ENCODE measurements around the gene RBM33. TPM values are rescaled to one million over a fixed set of nuclear protein-coding genes. Genes with fewer than 3 reads are reported as not detected.

The RBM33 gene
- total and polyA plus RNA-seq, 2 of the 4 experiments (the other 2 are of a cell fraction), result 7.3 to 10.8 TPM

DNA sequence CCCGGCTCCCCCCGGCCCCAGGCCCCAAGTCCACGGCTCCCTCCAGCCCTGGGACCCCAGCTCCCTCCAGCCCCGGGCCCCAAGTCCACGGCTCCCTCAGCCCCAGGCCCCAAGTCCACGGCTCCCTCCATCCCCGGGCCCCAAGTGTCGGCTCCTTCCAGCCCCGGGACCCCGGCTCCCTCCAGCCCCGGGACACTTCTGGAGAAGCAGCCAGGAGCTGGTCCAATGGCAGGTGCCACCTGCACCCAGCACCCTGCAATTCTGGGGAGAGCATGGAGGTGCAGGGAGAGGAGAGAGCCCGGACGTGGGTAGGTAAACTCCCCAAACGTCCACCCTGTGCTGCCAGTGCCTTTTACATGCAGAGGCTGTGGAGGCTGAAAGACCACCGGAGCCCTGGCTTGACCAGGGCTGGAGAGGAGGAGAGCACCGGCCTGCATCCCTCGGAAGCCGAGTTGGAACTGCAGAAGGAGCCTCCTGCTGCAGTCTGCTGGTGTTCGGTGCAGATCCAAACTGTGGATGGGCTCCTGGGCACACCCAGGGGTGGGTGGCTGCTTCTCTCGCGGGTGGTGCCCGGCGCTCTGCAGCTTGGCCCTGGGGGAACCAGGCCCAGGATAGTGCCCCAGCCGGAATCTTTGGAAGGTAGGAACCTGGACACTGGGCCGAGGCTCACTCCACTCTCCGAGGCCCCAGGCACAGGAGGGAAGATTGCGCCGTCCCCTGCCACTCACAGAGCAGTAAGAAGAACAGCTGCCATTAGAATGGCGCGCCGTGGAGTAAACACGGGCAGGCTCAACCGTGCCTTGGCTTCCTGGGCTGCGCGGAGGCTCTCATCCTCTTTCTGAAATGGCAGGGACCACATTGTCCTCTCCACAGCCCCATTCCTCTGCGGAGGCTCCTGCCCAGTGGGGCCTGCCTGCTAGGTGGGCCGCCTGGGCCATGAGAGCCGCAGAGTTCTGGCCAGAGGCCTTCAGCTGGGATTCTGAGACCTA is 153.1 kb downstream of the RBM33 start:
- Histone ChIP-seq H3K4me2 (ENCODE audit: low read depth, low read length) (no peak overlapping the region), H4K91ac (ENCODE audit: insufficient read depth, low read depth, low read length) (no peak overlapping the region), H3K36me3 (ENCODE audit: control insufficient read depth, insufficient read depth, low read length) (no peaks in the 10 kb centered on the region), H4K8ac (ENCODE audit: low read depth in 2 of 2, low read length in 2 of 2) (no peak overlapping the region), H3K27me3 (ENCODE audit: control insufficient read depth, insufficient read depth, low read length) (peaks cover 41% of the 10 kb centered on the region), H3K23ac (ENCODE audit: low read depth, low read length) (no peak overlapping the region), H2BK120ac (ENCODE audit: low read depth, low read length) (no peak overlapping the region), H3K56ac (ENCODE audit: extremely low read depth, insufficient read depth, low read length) (no peak overlapping the region), H3K79me1 (ENCODE audit: low read depth in 1 of 2, low read length in 2 of 2) (no peaks in the 10 kb centered on the region), H2AFZ (replicated peaks; ENCODE audit: low read length, poor library complexity) (peak overlapping the region; percentile 27), H3K4ac (ENCODE audit: low read depth, low read length) (no peak overlapping the region), H3K27ac (ENCODE audit: insufficient read depth, low read length) (no peak overlapping the region), H3K14ac (replicated peaks; ENCODE audit: low read depth, low read length) (no peak overlapping the region), H3K18ac (ENCODE audit: low read depth, low read length) (no peak overlapping the region), H3K9me1 (ENCODE audit: insufficient read depth, low read length) (peaks cover 4% of the 10 kb centered on the region; the same call in 1 of the 2 replicates), H4K20me1 (ENCODE audit: insufficient read depth, low read length) (no peaks in the 10 kb centered on the region), H2BK15ac (ENCODE audit: low read depth, low read length) (no peak overlapping the region), H3K9me3 (ENCODE audit: control insufficient read depth, insufficient read depth, low read length) (no peaks in the 10 kb centered on the region), H2AK9ac (replicated peaks; ENCODE audit: low read depth, low read length, poor library complexity) (peak overlapping the region; percentile 34), H3K4me1 (ENCODE audit: control insufficient read depth, insufficient read depth, low read length) (peaks cover 2% of the 10 kb centered on the region; the same call in 1 of the 2 replicates), H2AK5ac (ENCODE audit: low read depth, low read length) (no peak overlapping the region), H4K5ac (ENCODE audit: low read depth, low read length) (no peak overlapping the region), H3K4me3 (ENCODE audit: insufficient read depth, low read depth, low read length) (no peak overlapping the region), H3K9ac (ENCODE audit: low read depth, low read length) (no peak overlapping the region), H2BK20ac (ENCODE audit: low read depth, low read length) (no peak overlapping the region), H2BK5ac (ENCODE audit: low read depth, low read length, poor library complexity, severe bottlenecking) (no peak overlapping the region)
- DNase-seq (no peak), ATAC-seq (ENCODE audit: low read depth) (peak; percentile 42)
- no peak for TF ChIP-seq POLR2A (IDR thresholded peaks at IDR 0.05; ENCODE audit: low read depth, low read length)
- TF ChIP-seq, protein P1, sequence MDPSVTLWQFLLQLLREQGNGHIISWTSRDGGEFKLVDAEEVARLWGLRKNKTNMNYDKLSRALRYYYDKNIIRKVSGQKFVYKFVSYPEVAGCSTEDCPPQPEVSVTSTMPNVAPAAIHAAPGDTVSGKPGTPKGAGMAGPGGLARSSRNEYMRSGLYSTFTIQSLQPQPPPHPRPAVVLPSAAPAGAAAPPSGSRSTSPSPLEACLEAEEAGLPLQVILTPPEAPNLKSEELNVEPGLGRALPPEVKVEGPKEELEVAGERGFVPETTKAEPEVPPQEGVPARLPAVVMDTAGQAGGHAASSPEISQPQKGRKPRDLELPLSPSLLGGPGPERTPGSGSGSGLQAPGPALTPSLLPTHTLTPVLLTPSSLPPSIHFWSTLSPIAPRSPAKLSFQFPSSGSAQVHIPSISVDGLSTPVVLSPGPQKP (IDR thresholded peaks at IDR 0.05; ENCODE audit: borderline replicate concordance, low read depth, low read length), result no peak
- no peak for TF ChIP-seq SMC3 (IDR thresholded peaks at IDR 0.05; ENCODE audit: low read depth, low read length)
- no peak for TF ChIP-seq MAFK (IDR thresholded peaks at IDR 0.05; ENCODE audit: low read depth, low read length)
- 79% methylated on average over 8 of the region's 38 CpGs; no CpG with 5 or more reads in 1 of the 2 experiments for WGBS, 2 experiments (ENCODE audit: extremely low coverage in 2 of 2, insufficient read length in 1 of 2)
- POLR2A ChIA-PET (ENCODE audit: unreplicated experiment), result no interaction called here
- in situ Hi-C loops (cut with MboI; ENCODE audit: low sequenced_read_pairs), result no loop called here
- dilution Hi-C loops (cut with HindIII; ENCODE audit: low sequenced_read_pairs, unreplicated experiment), result no loop called here
- CTCF ChIA-PET, result interaction anchor here (1.5 kb wide), 1 partner anchor 199 kb away, joined by 4 read pairs; no protein-coding TSS in a partner anchor
- intact Hi-C loops (cut with micrococcal nuclease), result loop anchor here (1.0 to 10.0 kb wide), 5 partner anchors 855 to 1337 kb away; partner anchors contain the start of gene UBE3C
- no TSS peak for BruUV-seq (replicated peaks)
